ENCODE results near the gene RNPEP. TPM values are rescaled to one million over a fixed set of nuclear protein-coding genes. Genes with fewer than 3 reads are reported as not detected.

Gene RNPEP
- total RNA-seq, 2 experiments from 2014 or later, result 14.7 to 52.1 TPM

DNA sequence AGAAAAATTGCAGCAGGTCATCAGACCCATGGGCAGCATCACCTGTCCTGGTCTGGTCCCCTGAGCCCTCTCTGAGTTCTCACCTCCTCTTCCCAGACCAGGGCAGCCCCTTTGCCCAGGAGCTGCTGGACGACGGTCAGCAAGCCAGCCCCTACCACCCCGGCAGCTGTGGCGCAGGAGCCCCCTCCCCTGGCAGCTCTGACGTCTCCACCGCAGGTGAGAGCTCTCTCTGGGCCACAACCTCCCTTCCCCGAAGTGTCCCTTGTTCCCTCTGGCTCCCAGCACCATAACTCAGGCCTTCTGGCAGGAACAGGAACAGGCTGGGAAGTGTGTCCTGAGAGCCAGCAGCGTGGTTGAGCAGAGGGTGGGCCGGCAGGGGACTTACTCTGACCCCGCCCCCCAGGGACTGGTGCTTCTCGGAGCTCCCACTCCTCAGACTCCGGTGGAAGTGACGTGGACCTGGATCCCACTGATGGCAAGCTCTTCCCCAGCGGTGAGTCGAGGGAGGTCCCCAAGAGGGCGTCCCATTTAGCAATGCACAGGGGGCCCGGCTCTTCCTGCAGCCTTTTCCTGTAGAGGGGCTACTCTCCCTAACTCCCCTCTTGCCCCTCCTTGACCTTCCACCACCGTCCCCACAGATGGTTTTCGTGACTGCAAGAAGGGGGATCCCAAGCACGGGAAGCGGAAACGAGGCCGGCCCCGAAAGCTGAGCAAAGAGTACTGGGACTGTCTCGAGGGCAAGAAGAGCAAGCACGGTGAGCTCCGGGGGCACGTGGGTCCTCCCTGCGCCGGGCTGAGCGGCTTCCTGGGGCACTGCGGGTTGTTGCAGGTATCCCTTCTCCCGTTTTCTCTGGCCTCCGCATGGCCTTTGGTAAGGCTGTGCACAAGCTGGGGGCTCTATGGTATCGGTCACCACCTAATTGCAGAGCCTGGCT lies 30.4 kb downstream of the RNPEP start:
- no peak overlapping the region for H2AFZ ChIP-seq (ENCODE audit: low read length)
- H3K4me1 ChIP-seq (ENCODE audit: insufficient read depth, low read length, poor library complexity, severe bottlenecking), result peaks cover 9% of the 10 kb centered on the region
- CTCF ChIA-PET (ENCODE audit: unreplicated experiment), result interaction anchor here (1.4 kb wide), 1 partner anchor 13 kb away, joined by 6 read pairs; no protein-coding TSS in a partner anchor
- no TSS peak for BruUV-seq (replicated peaks)
- no peak for DNase-seq (ENCODE audit: low spot score)
- no peaks in the 10 kb centered on the region for H3K79me2 ChIP-seq (ENCODE audit: insufficient read depth, low read depth, low read length)
- H3K9me2 ChIP-seq (ENCODE audit: insufficient read depth, low read length), result no peaks in the 10 kb centered on the region
- TF ChIP-seq, protein P1, sequence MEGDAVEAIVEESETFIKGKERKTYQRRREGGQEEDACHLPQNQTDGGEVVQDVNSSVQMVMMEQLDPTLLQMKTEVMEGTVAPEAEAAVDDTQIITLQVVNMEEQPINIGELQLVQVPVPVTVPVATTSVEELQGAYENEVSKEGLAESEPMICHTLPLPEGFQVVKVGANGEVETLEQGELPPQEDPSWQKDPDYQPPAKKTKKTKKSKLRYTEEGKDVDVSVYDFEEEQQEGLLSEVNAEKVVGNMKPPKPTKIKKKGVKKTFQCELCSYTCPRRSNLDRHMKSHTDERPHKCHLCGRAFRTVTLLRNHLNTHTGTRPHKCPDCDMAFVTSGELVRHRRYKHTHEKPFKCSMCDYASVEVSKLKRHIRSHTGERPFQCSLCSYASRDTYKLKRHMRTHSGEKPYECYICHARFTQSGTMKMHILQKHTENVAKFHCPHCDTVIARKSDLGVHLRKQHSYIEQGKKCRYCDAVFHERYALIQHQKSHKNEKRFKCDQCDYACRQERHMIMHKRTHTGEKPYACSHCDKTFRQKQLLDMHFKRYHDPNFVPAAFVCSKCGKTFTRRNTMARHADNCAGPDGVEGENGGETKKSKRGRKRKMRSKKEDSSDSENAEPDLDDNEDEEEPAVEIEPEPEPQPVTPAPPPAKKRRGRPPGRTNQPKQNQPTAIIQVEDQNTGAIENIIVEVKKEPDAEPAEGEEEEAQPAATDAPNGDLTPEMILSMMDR (conservative IDR thresholded peaks at IDR 0.05; ENCODE audit: low read length), result no peak
- TF ChIP-seq EZH2phosphoT487 (IDR thresholded peaks at IDR 0.05; ENCODE audit: borderline replicate concordance, low read depth, low read length), result no peak
- no peaks in the 10 kb centered on the region for H3K9me3 ChIP-seq (ENCODE audit: low read length)
- H4K20me1 ChIP-seq (ENCODE audit: insufficient read depth, low read length), result no peaks in the 10 kb centered on the region
- H3K4me2 ChIP-seq (ENCODE audit: low read length), result no peak overlapping the region
- intact Hi-C loops (cut with micrococcal nuclease; ENCODE audit: unreplicated experiment), result no loop called here
- POLR2A ChIA-PET, result interaction anchor here (0.6 to 1.6 kb wide), 2 partner anchors 130 to 244 kb away, joined by 3 read pairs; no protein-coding TSS in a partner anchor
- no peak overlapping the region for H3K27ac ChIP-seq (ENCODE audit: low read depth, low read length, poor library complexity, severe bottlenecking)
- no peak overlapping the region for H3K4me3 ChIP-seq (ENCODE audit: low read depth, low read length, poor library complexity, severe bottlenecking)
- H3K36me3 ChIP-seq (ENCODE audit: insufficient read depth, low read length), result no peaks in the 10 kb centered on the region

DNA sequence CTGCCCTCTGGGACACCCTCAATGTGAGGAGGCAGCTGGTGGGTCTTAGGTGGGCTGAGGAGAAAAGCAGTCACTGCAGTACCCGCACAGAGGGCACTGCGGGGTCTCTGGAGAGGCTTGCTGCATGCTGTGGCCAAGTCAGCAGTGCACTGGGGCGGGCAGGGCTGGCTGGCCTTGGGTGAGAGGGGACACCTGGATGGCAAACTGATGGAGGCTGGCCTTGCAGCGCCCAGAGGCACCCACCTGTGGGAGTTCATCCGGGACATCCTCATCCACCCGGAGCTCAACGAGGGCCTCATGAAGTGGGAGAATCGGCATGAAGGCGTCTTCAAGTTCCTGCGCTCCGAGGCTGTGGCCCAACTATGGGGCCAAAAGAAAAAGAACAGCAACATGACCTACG lies 31.2 kb downstream of the RNPEP start:
- CTCF ChIA-PET (ENCODE audit: unreplicated experiment), result no interaction called here
- DNase-seq (ENCODE audit: low spot score), result no peak
- no TSS peak for BruUV-seq (replicated peaks)
- intact Hi-C loops (cut with micrococcal nuclease; ENCODE audit: unreplicated experiment), result no loop called here
- POLR2A ChIA-PET, result no interaction called here
- Histone ChIP-seq H3K79me2 (ENCODE audit: insufficient read depth, low read depth, low read length) (no peaks in the 10 kb centered on the region), H3K4me1 (ENCODE audit: insufficient read depth, low read length, poor library complexity, severe bottlenecking) (peaks cover 9% of the 10 kb centered on the region), H3K9me3 (ENCODE audit: low read length) (no peaks in the 10 kb centered on the region), H3K9me2 (ENCODE audit: insufficient read depth, low read length) (no peaks in the 10 kb centered on the region), H3K36me3 (ENCODE audit: insufficient read depth, low read length) (no peaks in the 10 kb centered on the region), H2AFZ (ENCODE audit: low read length) (no peak overlapping the region), H3K4me3 (ENCODE audit: low read depth, low read length, poor library complexity, severe bottlenecking) (no peak overlapping the region), H3K27ac (ENCODE audit: low read depth, low read length, poor library complexity, severe bottlenecking) (no peak overlapping the region), H4K20me1 (ENCODE audit: insufficient read depth, low read length) (no peaks in the 10 kb centered on the region), H3K4me2 (ENCODE audit: low read length) (no peak overlapping the region)
- TF ChIP-seq EZH2phosphoT487 (IDR thresholded peaks at IDR 0.05; ENCODE audit: borderline replicate concordance, low read depth, low read length), result no peak
- TF ChIP-seq, protein P1 (conservative IDR thresholded peaks at IDR 0.05; ENCODE audit: low read length), result no peak

DNA sequence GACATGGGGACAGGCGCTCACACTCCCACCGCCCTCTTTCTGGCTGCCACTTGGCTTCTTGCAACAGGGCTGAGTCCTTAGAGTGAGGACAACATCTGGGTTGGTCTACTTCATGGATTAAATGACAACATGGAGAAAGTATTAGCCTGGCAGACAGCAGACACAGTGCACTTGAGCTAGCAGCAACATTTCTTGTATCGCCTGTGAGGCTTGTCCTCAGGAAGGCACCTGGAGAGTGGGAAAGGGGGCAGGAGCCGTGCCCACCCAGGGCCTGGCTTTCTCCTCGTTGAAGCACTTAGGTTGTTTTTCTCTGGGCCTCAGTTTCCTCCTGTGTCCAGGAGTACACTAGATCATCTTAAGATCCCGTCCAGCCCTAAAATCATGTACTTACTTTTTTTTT lies 31.6 kb downstream of the RNPEP start:
- ChIA-PET POLR2A (no interaction called here), CTCF (ENCODE audit: unreplicated experiment) (no interaction called here)
- no peak overlapping the region for H3K27ac ChIP-seq (ENCODE audit: low read depth, low read length, poor library complexity, severe bottlenecking)
- no peaks in the 10 kb centered on the region for H3K9me3 ChIP-seq (ENCODE audit: low read length)
- peaks cover 9% of the 10 kb centered on the region for H3K4me1 ChIP-seq (ENCODE audit: insufficient read depth, low read length, poor library complexity, severe bottlenecking)
- intact Hi-C loops (cut with micrococcal nuclease; ENCODE audit: unreplicated experiment), result no loop called here
- BruUV-seq (replicated peaks), result no TSS peak
- H3K9me2 ChIP-seq (ENCODE audit: insufficient read depth, low read length), result no peaks in the 10 kb centered on the region
- no peak for TF ChIP-seq EZH2phosphoT487 (IDR thresholded peaks at IDR 0.05; ENCODE audit: borderline replicate concordance, low read depth, low read length)
- TF ChIP-seq, protein P1 (conservative IDR thresholded peaks at IDR 0.05; ENCODE audit: low read length), result no peak
- DNase-seq (ENCODE audit: low spot score), result no peak
- H3K36me3 ChIP-seq (ENCODE audit: insufficient read depth, low read length), result no peaks in the 10 kb centered on the region
- no peaks in the 10 kb centered on the region for H3K79me2 ChIP-seq (ENCODE audit: insufficient read depth, low read depth, low read length)
- no peak overlapping the region for H2AFZ ChIP-seq (ENCODE audit: low read length)
- H4K20me1 ChIP-seq (ENCODE audit: insufficient read depth, low read length), result no peaks in the 10 kb centered on the region
- H3K4me2 ChIP-seq (ENCODE audit: low read length), result no peak overlapping the region
- no peak overlapping the region for H3K4me3 ChIP-seq (ENCODE audit: low read depth, low read length, poor library complexity, severe bottlenecking)
